Measurements from ENCODE around the gene CSPG4.

The CSPG4 gene

GRCh38 chr15:75648156-75649000 lies 64.3 kb downstream of the CSPG4 start:
- no peak for DNase-seq (ENCODE audit: low spot score)

GRCh38 chr15:75647370-75648155 lies 65.1 kb downstream of the CSPG4 start, which contains the start of gene SNX33:
Gene SNX33, plus strand, starts transcription at chr15:75647912. Its CDS starts 1,191 bp downstream, at chr15:75649103.
- DNase-seq (ENCODE audit: low spot score) = peak; percentile 84
- TF ChIP-seq, protein P1, sequence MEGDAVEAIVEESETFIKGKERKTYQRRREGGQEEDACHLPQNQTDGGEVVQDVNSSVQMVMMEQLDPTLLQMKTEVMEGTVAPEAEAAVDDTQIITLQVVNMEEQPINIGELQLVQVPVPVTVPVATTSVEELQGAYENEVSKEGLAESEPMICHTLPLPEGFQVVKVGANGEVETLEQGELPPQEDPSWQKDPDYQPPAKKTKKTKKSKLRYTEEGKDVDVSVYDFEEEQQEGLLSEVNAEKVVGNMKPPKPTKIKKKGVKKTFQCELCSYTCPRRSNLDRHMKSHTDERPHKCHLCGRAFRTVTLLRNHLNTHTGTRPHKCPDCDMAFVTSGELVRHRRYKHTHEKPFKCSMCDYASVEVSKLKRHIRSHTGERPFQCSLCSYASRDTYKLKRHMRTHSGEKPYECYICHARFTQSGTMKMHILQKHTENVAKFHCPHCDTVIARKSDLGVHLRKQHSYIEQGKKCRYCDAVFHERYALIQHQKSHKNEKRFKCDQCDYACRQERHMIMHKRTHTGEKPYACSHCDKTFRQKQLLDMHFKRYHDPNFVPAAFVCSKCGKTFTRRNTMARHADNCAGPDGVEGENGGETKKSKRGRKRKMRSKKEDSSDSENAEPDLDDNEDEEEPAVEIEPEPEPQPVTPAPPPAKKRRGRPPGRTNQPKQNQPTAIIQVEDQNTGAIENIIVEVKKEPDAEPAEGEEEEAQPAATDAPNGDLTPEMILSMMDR (IDR thresholded peaks at IDR 0.05; ENCODE audit: extremely low read depth, missing control alignments) = peak; percentile 44

More at GRCh38 chr15:75648156-75649000, 64.3 kb downstream of the CSPG4 start:
- TF ChIP-seq, protein P1 (IDR thresholded peaks at IDR 0.05; ENCODE audit: extremely low read depth, missing control alignments) = no peak

DNA sequence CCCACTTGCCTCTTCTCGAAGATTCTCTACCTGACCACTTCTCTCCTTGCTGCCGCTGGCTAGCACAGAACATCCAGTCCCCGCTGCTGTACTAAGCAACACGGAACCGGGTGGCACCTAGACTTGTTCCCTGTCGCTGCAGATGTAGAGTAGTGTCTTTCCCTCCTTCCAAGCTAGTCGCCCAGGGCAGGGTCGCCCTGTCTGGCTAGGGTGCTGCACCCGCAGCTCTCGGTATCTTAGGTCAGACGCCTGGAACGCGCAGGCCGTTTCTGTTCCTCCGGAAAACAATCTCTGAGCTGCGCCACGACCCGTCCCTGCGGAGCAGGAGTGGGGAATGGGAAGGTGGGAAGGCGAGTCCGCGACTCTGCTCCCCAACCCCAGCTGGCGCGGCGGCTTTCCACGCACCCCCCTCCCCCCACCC lies 65.7 kb downstream of the CSPG4 start:
- peak; percentile 54 for DNase-seq (ENCODE audit: low spot score)
- TF ChIP-seq, protein P1 (IDR thresholded peaks at IDR 0.05; ENCODE audit: extremely low read depth, missing control alignments) = no peak

DNA sequence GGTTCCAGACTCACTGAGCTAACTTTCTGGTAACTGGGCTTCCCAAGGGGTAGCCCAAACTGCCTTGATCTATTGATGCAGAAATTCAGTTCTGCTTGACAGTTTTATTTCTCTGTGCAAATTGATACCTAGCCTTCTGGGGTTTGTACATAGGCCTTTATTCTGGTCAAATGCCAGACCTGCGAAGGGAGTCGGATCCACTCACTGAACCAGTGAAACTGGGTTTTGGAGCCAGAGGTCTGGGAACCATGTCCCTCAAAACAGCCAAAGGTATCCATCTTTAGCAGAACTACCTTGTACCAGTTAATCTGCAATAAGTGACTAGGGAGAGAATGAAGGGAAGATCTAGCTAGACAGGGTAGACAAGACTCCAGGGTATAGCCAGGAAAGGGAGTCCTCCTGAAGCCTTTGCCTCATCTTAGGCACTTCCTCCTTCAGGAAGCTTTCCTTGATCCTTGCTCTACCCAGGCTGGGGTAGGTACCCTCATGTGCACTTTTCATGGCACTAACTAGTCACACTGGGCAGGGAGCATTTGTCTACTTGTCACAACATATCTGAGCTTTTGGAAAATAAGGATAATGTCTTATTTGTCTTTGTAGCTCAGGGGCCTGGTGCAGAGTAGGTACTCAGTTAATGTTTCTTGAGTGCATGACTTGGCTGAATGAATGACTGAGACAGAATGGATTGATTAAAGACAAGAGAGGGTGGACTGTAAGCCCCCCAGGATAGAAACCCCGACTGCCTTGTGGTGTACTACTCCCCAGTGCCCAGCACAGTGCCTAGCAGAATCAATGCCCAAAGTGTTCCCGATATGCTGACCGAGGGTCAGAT lies 66.3 kb downstream of the CSPG4 start:
- no peak for DNase-seq (ENCODE audit: low spot score)
- TF ChIP-seq, protein P1 (IDR thresholded peaks at IDR 0.05; ENCODE audit: extremely low read depth, missing control alignments) = no peak

- no peak for DNase-seq (ENCODE audit: low spot score)
- TF ChIP-seq, protein P1 (IDR thresholded peaks at IDR 0.05; ENCODE audit: extremely low read depth, missing control alignments) = no peak
These were observed 68.3 kb downstream of the CSPG4 start for GRCh38 chr15:75644376-75644775.

GRCh38 chr15:75641603-75642002 lies 71.0 kb downstream of the CSPG4 start:
- TF ChIP-seq, protein P1 (IDR thresholded peaks at IDR 0.05; ENCODE audit: extremely low read depth, missing control alignments) = no peak
- DNase-seq (ENCODE audit: low spot score) = no peak

All from GM20000 (cell line).